Bladder microvascular endothelial cell (primary cell): ENCODE results near the gene PRKD3. TPM values are rescaled to one million over a fixed set of nuclear protein-coding genes. Genes with fewer than 3 reads are reported as not detected.

Experiments
- total RNA-seq: library from RNA; depleted of rRNA; stranded (reverse); fragments of >200 nt; gene quantifications from 2 replicates; pipeline ENCODE4 v1.2.3, GENCODE V29; 2014

Gene PRKD3
- 53.3 and 76.0 TPM in 2 replicates for total RNA-seq

GRCh38 chr2:37324786-37325624, at the start of gene PRKD3:
PRKD3 (minus strand) TSS chr2:37324833; CDS start chr2:37316524, 8,309 bp downstream.

GRCh38 chr2:37344453-37345361, 20.1 kb upstream of the PRKD3 start, which contains the start of gene QPCT:
QPCT (plus strand) TSS chr2:37344630; CDS start chr2:37344732, 102 bp downstream.

Other genes with a start within 250 kb of the PRKD3 start
- 18.6 and 37.9 TPM in 2 replicates for gene HEATR5B, start 240.5 kb downstream of the PRKD3 start, total RNA-seq
- gene GPATCH11, start 240.3 kb downstream of the PRKD3 start, total RNA-seq, result 4.0 and 7.7 TPM in 2 replicates
- 15.9 and 27.2 TPM in 2 replicates for gene EIF2AK2, start 167.9 kb downstream of the PRKD3 start, total RNA-seq
- gene SULT6B1, start 136.2 kb downstream of the PRKD3 start, total RNA-seq, result not detected in 2 replicates
- 7.4 and 13.0 TPM in 2 replicates for gene CEBPZOS, start 128.3 kb downstream of the PRKD3 start, total RNA-seq
- gene CEBPZ, start 93.2 kb downstream of the PRKD3 start, total RNA-seq, result 31.7 and 56.4 TPM in 2 replicates
- 7.6 and 13.0 TPM in 2 replicates for gene NDUFAF7, start 93.2 kb downstream of the PRKD3 start, total RNA-seq
- 7.1 and 13.4 TPM in 2 replicates for gene QPCT, start 19.8 kb upstream of the PRKD3 start, total RNA-seq